GM12878 (cell line): ENCODE measurements around the gene CDC42EP1.

Source experiments
- CTCF ChIP-seq, 3 experiments: IDR thresholded peaks in 2 of 3; conservative IDR thresholded peaks in 1 of 3; 2 replicates each; pipeline ENCODE4 v1.5.1; 2011; ENCODE audit warnings: low read depth in 3 of 3, low read length in 3 of 3, mild to moderate bottlenecking in 3 of 3, control low read depth in 2 of 3, moderate library complexity in 2 of 3, inconsistent platforms in 1 of 3, mixed read lengths in 1 of 3; ENCODE audit not compliant: control insufficient read depth in 2 of 3, insufficient read depth in 1 of 3; ENCODE audit errors: extremely low read depth in 1 of 3
- EGR1 ChIP-seq, 2 experiments: IDR thresholded peaks; 1 replicate in 1 of 2; 2 replicates in 1 of 2; pipeline ENCODE4 v1.6.1; 2011 to 2012; ENCODE audit warnings: low read depth in 2 of 2, low read length in 2 of 2, borderline replicate concordance in 1 of 2, mild to moderate bottlenecking in 1 of 2, moderate library complexity in 1 of 2
- EP300 ChIP-seq, 2 experiments: fragments of 150-350 bp in 1 of 2; IDR thresholded peaks; 2 replicates each; pipeline ENCODE4 v1.6.1; 2011 to 2012; ENCODE audit warnings: low read depth in 2 of 2, low read length in 2 of 2, borderline replicate concordance in 1 of 2, improper control_type of control experiment in 1 of 2, inconsistent platforms in 1 of 2; ENCODE audit not compliant: control insufficient read depth in 1 of 2
- ESRRA ChIP-seq: IDR thresholded peaks from 2 replicates; pipeline ENCODE4 v1.6.1; 2012; ENCODE audit warnings: mild to moderate bottlenecking, low read length, improper control_type of control experiment
- MEF2A ChIP-seq: IDR thresholded peaks from 2 replicates; pipeline ENCODE4 v1.6.1; 2011; ENCODE audit warnings: low read depth, mild to moderate bottlenecking, low read length, moderate library complexity; ENCODE audit not compliant: insufficient read depth
- PBX3 ChIP-seq: IDR thresholded peaks from 2 replicates; pipeline ENCODE4 v1.6.1; 2011; ENCODE audit warnings: mild to moderate bottlenecking, low read depth, low read length, moderate library complexity; ENCODE audit not compliant: insufficient replicate concordance
- POLR2A ChIP-seq: IDR thresholded peaks from 2 replicates; pipeline ENCODE4 v1.6.1; 2011; ENCODE audit warnings: low read depth, mild to moderate bottlenecking, low read length
- POLR2AphosphoS2 ChIP-seq: IDR thresholded peaks from 2 replicates; pipeline ENCODE4 v1.6.1; 2011; ENCODE audit warnings: low read depth, mild to moderate bottlenecking, low read length, improper control_type of control experiment, moderate library complexity
- REST ChIP-seq: IDR thresholded peaks from 2 replicates; pipeline ENCODE4 v1.6.1; 2012; ENCODE audit warnings: mild to moderate bottlenecking, low read depth, low read length
- SIN3A ChIP-seq: IDR thresholded peaks from 2 replicates; pipeline ENCODE4 v1.6.1; 2012; ENCODE audit warnings: low read depth, low read length, improper control_type of control experiment
- SMC3 ChIP-seq: IDR thresholded peaks from 2 replicates; pipeline ENCODE4 v1.6.1; 2011; ENCODE audit warnings: low read length, improper control_type of control experiment, borderline replicate concordance

- TF ChIP-seq POLR2A (no peak), EP300 (IDR thresholded peaks at IDR 0.05; ENCODE audit: borderline replicate concordance in 1 of 2, control insufficient read depth in 1 of 2, low read depth in 2 of 2, low read length in 2 of 2) (no peak), SIN3A (no peak), CTCF (IDR thresholded peaks at IDR 0.05 in 2 of 3, conservative IDR thresholded peaks at IDR 0.05 in 1 of 3; ENCODE audit: control insufficient read depth in 2 of 3, extremely low read depth in 1 of 3, insufficient read depth in 1 of 3, low read depth in 3 of 3, low read length in 3 of 3) (no peak), MEF2A (no peak), ESRRA (no peak), EGR1 (IDR thresholded peaks at IDR 0.05; ENCODE audit: borderline replicate concordance in 1 of 2, low read depth in 2 of 2, low read length in 2 of 2) (no peak), POLR2AphosphoS2 (no peak), REST (no peak), PBX3 (no peak), SMC3 (no peak)
Observed at GRCh38 chr22:37529652-37530345, 30.5 kb upstream of the CDC42EP1 start.
